CD14-positive monocyte (primary cell): Measurements from ENCODE around the gene GRID2. TPM values are rescaled to one million over a fixed set of nuclear protein-coding genes. Genes with fewer than 3 reads are reported as not detected.

Experiments used
- DNase-seq, 3 donors: peaks; one replicate each; pipeline ENCODE4 v3.0.0-alpha.2; 2011 to 2022
- H2AFZ ChIP-seq: 2 replicates; pipeline ENCODE4 v1.6.0; 2012; ENCODE audit warnings: mild to moderate bottlenecking, low read depth, low read length, inconsistent platforms; ENCODE audit not compliant: insufficient read depth, poor library complexity, severe bottlenecking
- H3K27ac ChIP-seq, 2 donors: 1 replicate in 1 of 2; 2 replicates in 1 of 2; pipeline ENCODE4 v1.5.1; 2012 to 2013; ENCODE audit warnings: low read length in 2 of 2, control low read depth in 1 of 2, inconsistent platforms in 1 of 2, low read depth in 1 of 2, mild to moderate bottlenecking in 1 of 2
- H3K27me3 ChIP-seq, 2 donors: one replicate each; pipeline versions ENCODE4 v1.6.0 to v1.6.1; 2011 to 2013; ENCODE audit warnings: low read length in 2 of 2; ENCODE audit not compliant: control insufficient read depth in 2 of 2, insufficient read depth in 2 of 2
- H3K36me3 ChIP-seq, 2 donors: replicated peaks in 1 of 2; 1 replicate in 1 of 2; 2 replicates in 1 of 2; pipeline versions ENCODE4 v1.5.1 to v1.6.1; 2012 to 2013; ENCODE audit warnings: low read length in 2 of 2, control low read depth in 1 of 2, inconsistent platforms in 1 of 2, mild to moderate bottlenecking in 1 of 2; ENCODE audit not compliant: insufficient read depth in 2 of 2, control insufficient read depth in 1 of 2
- H3K4me1 ChIP-seq, 2 donors: 1 replicate in 1 of 2; 2 replicates in 1 of 2; pipeline versions ENCODE4 v1.5.1 to v1.6.1; 2012 to 2013; ENCODE audit warnings: low read length in 2 of 2, control low read depth in 1 of 2, inconsistent platforms in 1 of 2, mild to moderate bottlenecking in 1 of 2, moderate library complexity in 1 of 2; ENCODE audit not compliant: insufficient read depth in 2 of 2, control insufficient read depth in 1 of 2
- H3K4me2 ChIP-seq: replicated peaks from 2 replicates; pipeline ENCODE3; 2012; ENCODE audit warnings: low read length, moderate library complexity, mild to moderate bottlenecking; ENCODE audit not compliant: poor library complexity, severe bottlenecking; ENCODE audit errors: extremely low read depth
- H3K4me3 ChIP-seq, 3 experiments: fragments of 200-600 bp in 1 of 3; sonication (generic) in 1 of 3; replicated peaks in 1 of 3; 1 replicate in 2 of 3; 2 replicates in 1 of 3; pipeline ENCODE4 v1.5.1; 2011 to 2013; ENCODE audit warnings: low read length in 3 of 3, mild to moderate bottlenecking in 3 of 3, control low read depth in 2 of 3, low read depth in 2 of 3, inconsistent platforms in 1 of 3, moderate library complexity in 1 of 3
- H3K79me2 ChIP-seq: 2 replicates; pipeline ENCODE4 v1.6.0; 2012; ENCODE audit warnings: mild to moderate bottlenecking, control low read depth, inconsistent platforms, low read length, moderate library complexity; ENCODE audit not compliant: insufficient read depth
- H3K9ac ChIP-seq: 2 replicates; pipeline ENCODE4 v1.6.0; 2017; ENCODE audit warnings: low read length, mild to moderate bottlenecking; ENCODE audit not compliant: insufficient read depth, poor library complexity, severe bottlenecking
- H3K9me3 ChIP-seq, 2 donors: replicated peaks in 1 of 2; 1 replicate in 1 of 2; 2 replicates in 1 of 2; pipeline versions ENCODE4 v1.5.1 to v1.6.1; 2012 to 2013; ENCODE audit warnings: low read length in 2 of 2, control low read depth in 1 of 2; ENCODE audit not compliant: control insufficient read depth in 1 of 2, insufficient read depth in 1 of 2
- H4K20me1 ChIP-seq: 2 replicates; pipeline ENCODE4 v1.6.0; 2012; ENCODE audit warnings: mild to moderate bottlenecking, low read length, control low read depth, moderate library complexity; ENCODE audit not compliant: insufficient read depth
- H3K27ac Mint-ChIP-seq, 7 donors: one replicate each; pipeline ENCODE4 v1.8.0; 2020; ENCODE audit warnings: mild to moderate bottlenecking in 7 of 7, mixed read lengths in 7 of 7, moderate library complexity in 6 of 7, inconsistent platforms in 2 of 7
- H3K27me3 Mint-ChIP-seq, 3 donors: one replicate each; pipeline ENCODE4 v1.8.0; 2021 to 2022; ENCODE audit warnings: low read depth in 3 of 3, mild to moderate bottlenecking in 3 of 3, mixed read lengths in 3 of 3, moderate library complexity in 3 of 3, inconsistent platforms in 1 of 3
- H3K36me3 Mint-ChIP-seq, 2 donors: one replicate each; pipeline ENCODE4 v1.8.0; 2020; ENCODE audit warnings: mixed read lengths in 2 of 2, inconsistent platforms in 1 of 2, mild to moderate bottlenecking in 1 of 2
- H3K4me1 Mint-ChIP-seq: one replicate; pipeline ENCODE4 v1.8.0; 2020; ENCODE audit warnings: mild to moderate bottlenecking, mixed read lengths
- H3K4me3 Mint-ChIP-seq, 2 donors: one replicate each; pipeline ENCODE4 v1.8.0; 2020; ENCODE audit warnings: mild to moderate bottlenecking in 2 of 2, mixed read lengths in 2 of 2, moderate library complexity in 1 of 2
- H3K9me3 Mint-ChIP-seq, 7 donors: one replicate each; pipeline ENCODE4 v1.8.0; 2020 to 2022; ENCODE audit warnings: mixed read lengths in 7 of 7, mild to moderate bottlenecking in 6 of 7, moderate library complexity in 6 of 7, inconsistent platforms in 2 of 7
- CTCF ChIP-seq: fragments of 200-600 bp; IDR thresholded peaks from one replicate; pipeline ENCODE4 v1.8.0; 2022; ENCODE audit warnings: antibody characterized with exemption, mild to moderate bottlenecking
- WGBS: methylation state at CpG from one replicate; pipeline ENCODE4 v1.1.5; 2013; ENCODE audit warnings: missing lambda C conversion rate; ENCODE audit not compliant: insufficient coverage; 5-methylcytosine and 5-hydroxymethylcytosine counted together
- intact Hi-C, 2 donors: fragments of 100-400 bp; cut with micrococcal nuclease; formaldehyde crosslinking; loops; one replicate each; pipeline versions ENCODE4 v1.15.0 to v1.15.1; 2023
- polyA plus RNA-seq, 3 donors: library from polyadenylated mRNA; depleted of rRNA in 1 of 3; unstranded in 2 of 3; stranded (reverse) in 1 of 3; fragments of 300-500 nt in 2 of 3; fragments of >200 nt in 1 of 3; fragmentation: Illumina TruSeq in 2 of 3; gene quantifications; 1 replicate in 2 of 3; 2 replicates in 1 of 3; pipeline ENCODE4 v1.2.3, GENCODE V29; 2012 to 2021

The GRID2 gene
- polyA plus RNA-seq, 3 donors: not detected

- Histone ChIP-seq H3K4me3 (no peak overlapping the region), H2AFZ (no peak overlapping the region), H3K79me2 (no peaks in the 10 kb centered on the region), H3K27ac (no peak overlapping the region), H3K9me3 (no peaks in the 10 kb centered on the region), H3K27me3 (no peaks in the 10 kb centered on the region), H3K4me1 (no peaks in the 10 kb centered on the region), H3K36me3 (no peaks in the 10 kb centered on the region), H3K4me2 (no peak overlapping the region), H3K9ac (no peak overlapping the region), H4K20me1 (no peaks in the 10 kb centered on the region)
- WGBS: 100% methylated on average over 2 of the region's 4 CpGs
- no peaks in the 10 kb centered on the region for H3K27me3 Mint-ChIP-seq
- no peak overlapping the region for H3K4me3 Mint-ChIP-seq
- H3K9me3 Mint-ChIP-seq: peaks cover 0 to 6% (median 2%) of the 10 kb centered on the region in 7 donors
- no peak for DNase-seq
- no peak overlapping the region for H3K27ac Mint-ChIP-seq
- no peaks in the 10 kb centered on the region for H3K36me3 Mint-ChIP-seq
- H3K4me1 Mint-ChIP-seq: no peaks in the 10 kb centered on the region
- intact Hi-C loops: no loop called here
- TF ChIP-seq CTCF: no peak
Observed at GRCh38 chr4:93368968-93369367, 1065.2 kb downstream of the GRID2 start.

- Histone ChIP-seq H3K9ac (no peak overlapping the region), H3K9me3 (peaks cover 0 to 3% of the 10 kb centered on the region in 2 donors), H3K79me2 (no peaks in the 10 kb centered on the region), H3K27me3 (no peaks in the 10 kb centered on the region), H3K4me2 (no peak overlapping the region), H3K27ac (no peak overlapping the region), H2AFZ (no peak overlapping the region), H4K20me1 (no peaks in the 10 kb centered on the region), H3K4me3 (no peak overlapping the region), H3K36me3 (no peaks in the 10 kb centered on the region), H3K4me1 (no peaks in the 10 kb centered on the region)
- WGBS: 85% methylated on average over 5 of the region's 6 CpGs
- no peak for DNase-seq
- TF ChIP-seq CTCF: no peak
- intact Hi-C loops: no loop called here
- H3K36me3 Mint-ChIP-seq: no peaks in the 10 kb centered on the region
- peaks cover 0 to 8% (median 3%) of the 10 kb centered on the region in 7 donors for H3K9me3 Mint-ChIP-seq
- H3K27me3 Mint-ChIP-seq: no peaks in the 10 kb centered on the region
- no peak overlapping the region for H3K4me3 Mint-ChIP-seq
- H3K27ac Mint-ChIP-seq: no peak overlapping the region
- H3K4me1 Mint-ChIP-seq: no peaks in the 10 kb centered on the region
Observed at GRCh38 chr4:93370256-93370655, 1066.5 kb downstream of the GRID2 start.
